ENCODE measurements around the gene JAG1.

DNA sequence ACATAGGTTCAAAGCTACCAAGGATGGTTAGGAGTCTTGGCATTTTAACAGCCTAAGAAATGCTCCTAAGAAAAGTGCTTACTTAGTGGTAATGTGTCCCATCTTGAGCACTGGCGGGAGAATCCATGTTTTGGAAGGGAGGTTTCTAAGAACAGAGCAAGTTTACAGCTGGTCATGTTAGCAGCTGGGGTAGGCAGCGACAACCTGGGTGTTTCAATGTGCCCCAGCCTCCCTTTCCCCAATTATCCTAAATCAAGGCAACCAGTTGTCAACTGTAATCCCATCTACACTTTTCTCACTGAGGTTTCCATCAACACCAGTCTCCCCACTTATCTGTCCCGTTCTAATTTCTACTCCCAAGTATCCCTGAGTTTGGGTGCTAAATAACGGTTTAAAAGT lies 1.6 kb upstream of the JAG1 start:
- TF ChIP-seq, protein P1, sequence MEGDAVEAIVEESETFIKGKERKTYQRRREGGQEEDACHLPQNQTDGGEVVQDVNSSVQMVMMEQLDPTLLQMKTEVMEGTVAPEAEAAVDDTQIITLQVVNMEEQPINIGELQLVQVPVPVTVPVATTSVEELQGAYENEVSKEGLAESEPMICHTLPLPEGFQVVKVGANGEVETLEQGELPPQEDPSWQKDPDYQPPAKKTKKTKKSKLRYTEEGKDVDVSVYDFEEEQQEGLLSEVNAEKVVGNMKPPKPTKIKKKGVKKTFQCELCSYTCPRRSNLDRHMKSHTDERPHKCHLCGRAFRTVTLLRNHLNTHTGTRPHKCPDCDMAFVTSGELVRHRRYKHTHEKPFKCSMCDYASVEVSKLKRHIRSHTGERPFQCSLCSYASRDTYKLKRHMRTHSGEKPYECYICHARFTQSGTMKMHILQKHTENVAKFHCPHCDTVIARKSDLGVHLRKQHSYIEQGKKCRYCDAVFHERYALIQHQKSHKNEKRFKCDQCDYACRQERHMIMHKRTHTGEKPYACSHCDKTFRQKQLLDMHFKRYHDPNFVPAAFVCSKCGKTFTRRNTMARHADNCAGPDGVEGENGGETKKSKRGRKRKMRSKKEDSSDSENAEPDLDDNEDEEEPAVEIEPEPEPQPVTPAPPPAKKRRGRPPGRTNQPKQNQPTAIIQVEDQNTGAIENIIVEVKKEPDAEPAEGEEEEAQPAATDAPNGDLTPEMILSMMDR (IDR thresholded peaks at IDR 0.05) = no peak
- TF ChIP-seq POLR2A (IDR thresholded peaks at IDR 0.05; ENCODE audit: low read depth) (no peak), EP300 (IDR thresholded peaks at IDR 0.05) (no peak), POLR2AphosphoS5 (IDR thresholded peaks at IDR 0.05) (no peak)

Measured in esophagus muscularis mucosa (tissue), 4 donors.